MM.1S (cell line): Measurements from ENCODE around the gene ZNF41.
"Not testable (repeated sequence)": the region's sequence is repeated elsewhere in the genome, so short reads cannot be mapped to it uniquely, and the experiment has no call there.

Experiments used
- EZH2 ChIP-seq: fragments of 300-600 bp; sonication (generic); optimal IDR thresholded peaks from 2 replicates; pipeline ENCODE3; 2017; ENCODE audit warnings: low read depth, mild to moderate bottlenecking, antibody characterized with exemption, low read length, mixed read lengths
- TF ChIP-seq, protein P1 (sequence below): fragments of 300-600 bp; sonication (generic); IDR thresholded peaks from 2 replicates; pipeline ENCODE4 v1.5.1; 2016; ENCODE audit warnings: antibody characterized with exemption, low read length, mixed read lengths

DNA sequence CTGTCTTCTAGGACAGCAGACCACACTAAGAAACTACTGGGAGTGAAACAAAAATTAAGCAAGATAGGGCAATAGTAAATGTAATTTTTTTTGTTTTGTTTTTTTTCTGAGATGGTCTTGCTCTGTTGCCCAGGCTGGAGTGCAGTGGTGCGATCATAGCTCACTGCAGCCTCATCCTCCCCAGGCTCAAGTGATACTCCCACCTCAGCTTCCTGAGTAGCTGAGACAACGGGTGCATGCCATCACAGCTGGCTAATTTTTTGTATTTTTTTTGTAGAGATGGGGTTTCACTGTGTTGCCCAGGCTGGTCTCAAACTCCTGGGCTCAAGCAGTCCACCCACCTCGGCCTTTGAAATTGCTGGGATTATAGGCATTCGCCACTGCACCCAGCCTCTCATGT lies 9.1 kb upstream of the ZNF41 start:
- TF ChIP-seq EZH2 = not testable (repeated sequence)
- TF ChIP-seq, protein P1, sequence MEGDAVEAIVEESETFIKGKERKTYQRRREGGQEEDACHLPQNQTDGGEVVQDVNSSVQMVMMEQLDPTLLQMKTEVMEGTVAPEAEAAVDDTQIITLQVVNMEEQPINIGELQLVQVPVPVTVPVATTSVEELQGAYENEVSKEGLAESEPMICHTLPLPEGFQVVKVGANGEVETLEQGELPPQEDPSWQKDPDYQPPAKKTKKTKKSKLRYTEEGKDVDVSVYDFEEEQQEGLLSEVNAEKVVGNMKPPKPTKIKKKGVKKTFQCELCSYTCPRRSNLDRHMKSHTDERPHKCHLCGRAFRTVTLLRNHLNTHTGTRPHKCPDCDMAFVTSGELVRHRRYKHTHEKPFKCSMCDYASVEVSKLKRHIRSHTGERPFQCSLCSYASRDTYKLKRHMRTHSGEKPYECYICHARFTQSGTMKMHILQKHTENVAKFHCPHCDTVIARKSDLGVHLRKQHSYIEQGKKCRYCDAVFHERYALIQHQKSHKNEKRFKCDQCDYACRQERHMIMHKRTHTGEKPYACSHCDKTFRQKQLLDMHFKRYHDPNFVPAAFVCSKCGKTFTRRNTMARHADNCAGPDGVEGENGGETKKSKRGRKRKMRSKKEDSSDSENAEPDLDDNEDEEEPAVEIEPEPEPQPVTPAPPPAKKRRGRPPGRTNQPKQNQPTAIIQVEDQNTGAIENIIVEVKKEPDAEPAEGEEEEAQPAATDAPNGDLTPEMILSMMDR = not testable (repeated sequence)
